SHP77 treated with DMSO at 0.1 percent for 48 hours (cell line): Measurements from ENCODE around the gene RCC2.

Source experiments
- DNase-seq: peaks from one replicate; lab custom pipeline; 2025; lab: John Stamatoyannopoulos, UW

Gene RCC2

GRCh38 chr1:17441993-17442357, 2.5 kb upstream of the RCC2 start:
- DNase-seq = no peak

- DNase-seq = no peak
Measured at GRCh38 chr1:17441265-17441992, 2.0 kb upstream of the RCC2 start.

- no peak for DNase-seq
Measured at GRCh38 chr1:17440827-17441168, 1.3 kb upstream of the RCC2 start.

DNA sequence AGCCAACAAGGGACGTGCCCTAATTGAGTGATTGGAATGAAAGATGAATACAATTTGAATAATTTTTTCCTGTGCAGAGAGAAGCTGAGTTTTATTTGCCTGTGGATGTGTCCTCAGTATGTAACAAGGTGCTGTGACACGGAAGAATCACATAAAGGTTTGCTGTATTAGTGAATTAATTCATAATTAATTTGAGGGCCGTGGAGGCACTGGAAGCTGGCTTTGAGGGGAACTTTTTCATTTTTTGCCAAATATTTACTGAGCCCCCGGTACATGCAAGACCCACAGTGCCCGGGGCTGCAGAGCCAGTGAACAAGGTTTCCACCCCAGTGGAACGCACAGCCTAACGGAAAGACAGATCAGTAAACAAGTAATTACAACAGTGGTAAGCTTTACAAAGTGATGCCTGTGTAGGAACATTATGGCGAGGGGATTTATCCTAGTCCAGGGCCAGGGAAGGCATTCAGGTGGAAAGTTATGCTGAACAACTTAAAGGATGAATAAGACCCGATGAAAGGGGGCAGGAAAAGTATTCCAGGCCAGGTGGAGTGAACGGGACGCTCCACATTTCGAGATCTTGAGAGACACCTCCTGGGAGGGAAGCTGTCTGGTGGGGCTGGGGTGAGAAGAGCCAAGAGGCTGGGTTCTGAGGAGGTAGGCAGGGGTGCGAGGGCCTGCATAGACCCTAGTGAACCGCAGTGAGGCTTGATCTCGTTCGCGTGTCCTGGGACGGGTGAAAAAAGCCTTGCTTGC, 773 bp upstream of the RCC2 start:
- no peak for DNase-seq

DNA sequence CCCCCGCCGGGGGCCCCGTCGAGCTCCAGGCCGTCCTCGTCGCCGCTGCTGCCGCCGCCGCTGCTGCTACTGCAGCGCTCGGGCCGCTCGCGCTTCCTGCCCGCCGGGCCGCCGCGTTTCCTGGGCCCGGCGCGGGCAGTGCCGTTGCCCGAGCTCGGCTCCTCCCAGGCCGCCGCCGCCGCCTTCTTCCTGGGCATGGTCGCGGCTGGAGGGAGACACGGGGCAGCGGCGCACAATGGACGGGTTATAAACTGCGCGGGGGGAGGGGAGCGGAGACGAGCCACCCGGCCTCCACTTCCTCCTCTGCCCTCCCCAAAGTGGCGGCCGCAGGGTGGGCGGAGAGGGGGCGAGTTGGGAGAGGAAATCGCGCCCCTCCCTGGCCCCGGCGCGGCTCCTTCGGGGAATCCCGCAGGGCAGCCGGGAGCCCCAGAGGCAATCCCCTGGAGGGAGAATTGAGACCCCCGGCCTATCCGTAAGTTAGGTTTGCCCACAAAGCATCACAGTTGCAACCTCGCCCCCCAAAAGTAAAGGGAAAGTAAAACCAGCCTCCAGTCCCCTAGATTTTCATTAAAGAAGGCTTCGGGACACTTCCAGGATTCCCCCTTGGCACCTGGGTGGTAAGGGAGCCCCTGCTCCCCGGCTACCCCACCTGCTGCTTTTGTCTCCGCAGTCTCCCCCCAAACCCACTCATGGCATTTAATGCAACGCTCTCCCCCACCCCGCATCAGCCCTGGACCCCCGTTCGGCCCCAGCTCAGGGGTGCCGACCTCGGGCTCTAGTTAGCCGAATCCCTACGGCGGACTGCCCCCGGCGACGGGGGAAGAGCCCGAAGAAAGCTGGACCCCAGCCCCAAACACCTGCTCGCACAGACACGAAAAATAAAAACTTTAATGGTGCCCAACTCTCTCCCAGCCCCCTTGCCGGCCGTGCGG, 893 bp downstream of the RCC2 start:
- DNase-seq = no peak

DNA sequence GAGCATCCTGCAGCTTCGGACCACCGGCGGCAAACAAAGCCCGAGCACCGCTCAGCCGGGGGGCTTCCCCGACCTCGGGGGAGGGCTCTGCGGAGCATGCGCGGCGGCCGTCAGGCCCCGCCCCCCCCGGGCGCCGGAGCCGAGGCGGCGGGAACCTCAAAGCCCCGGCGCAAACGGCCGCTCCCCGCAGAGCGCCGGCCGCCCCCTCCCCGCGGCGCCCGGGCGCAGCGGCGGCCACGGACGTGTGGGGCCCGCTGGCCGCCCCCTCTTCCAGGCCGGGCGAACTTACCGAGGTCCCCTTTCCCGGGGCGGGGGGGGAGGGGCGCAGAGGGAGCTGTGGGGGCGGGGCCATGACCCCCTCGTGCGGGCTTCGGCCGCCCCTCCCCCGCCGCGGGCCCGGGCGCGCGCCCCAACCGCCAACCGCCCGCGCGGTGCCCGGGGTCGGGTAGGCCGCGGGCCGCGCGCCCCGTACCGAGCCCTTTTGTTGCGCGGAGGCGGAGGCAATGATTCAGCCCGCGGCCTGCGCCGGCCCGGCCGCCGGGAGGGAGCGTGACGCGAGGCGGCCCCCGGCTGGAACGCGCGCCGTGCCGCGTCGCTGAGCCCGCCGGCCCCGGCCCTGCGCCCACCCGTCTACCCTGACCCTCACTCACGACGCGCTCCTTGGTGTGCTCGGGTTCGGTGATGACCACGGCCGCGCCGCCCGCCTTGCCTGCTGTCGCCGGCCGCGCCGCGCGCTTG, 1.7 kb downstream of the RCC2 start:
- DNase-seq = no peak

GRCh38 chr1:17437260-17437579, 2.3 kb downstream of the RCC2 start:
- DNase-seq = no peak

GRCh38 chr1:17436380-17437174, 2.9 kb downstream of the RCC2 start:
- no peak for DNase-seq

DNA sequence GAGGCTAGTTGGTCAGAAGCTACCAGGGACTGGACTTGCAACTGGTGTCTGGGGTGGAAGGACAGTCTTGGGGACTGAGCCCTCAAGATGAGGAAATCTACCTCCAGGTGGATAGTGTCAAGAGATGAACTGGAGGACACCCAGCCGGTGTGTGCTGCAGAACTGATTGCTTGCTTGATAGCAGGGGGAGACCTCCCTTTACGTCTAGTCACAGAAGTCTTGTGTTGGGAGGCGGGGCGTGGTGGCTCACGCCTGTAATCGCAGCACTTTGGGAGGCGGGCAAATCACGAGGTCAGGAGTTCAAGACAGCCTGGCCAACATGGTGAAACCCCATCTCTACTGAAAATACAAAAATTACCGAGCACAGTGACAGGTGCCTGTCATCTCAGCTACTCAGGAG, 4.9 kb downstream of the RCC2 start:
- no peak for DNase-seq

- DNase-seq = no peak
Measured at GRCh38 chr1:17434016-17434415, 5.5 kb downstream of the RCC2 start.

DNA sequence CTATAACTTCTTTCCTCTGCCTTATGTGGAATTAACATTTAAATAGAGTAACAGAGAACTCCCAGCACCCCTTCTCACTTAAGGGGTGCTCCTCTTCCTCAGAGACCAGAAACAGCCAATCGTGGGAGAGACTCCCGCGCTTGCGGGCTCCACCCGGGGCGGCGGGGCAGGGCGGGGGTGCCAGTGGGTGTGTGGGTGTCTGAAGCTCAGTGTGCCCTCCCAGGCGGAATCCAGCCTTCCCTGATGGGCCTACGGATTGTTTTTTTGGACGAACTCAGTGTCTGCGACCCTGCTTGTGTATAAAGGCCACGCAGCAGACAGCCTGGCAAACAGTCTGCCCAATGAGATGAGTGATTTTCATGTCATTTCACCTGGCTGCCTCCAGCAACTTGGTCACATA, 6.2 kb downstream of the RCC2 start:
- DNase-seq = no peak

GRCh38 chr1:17432412-17432811, 7.1 kb downstream of the RCC2 start:
- DNase-seq = no peak

- no peak for DNase-seq
Measured at GRCh38 chr1:17429183-17429582, 10.3 kb downstream of the RCC2 start.

GRCh38 chr1:17427696-17428660, 11.5 kb downstream of the RCC2 start:
- DNase-seq = no peak

DNA sequence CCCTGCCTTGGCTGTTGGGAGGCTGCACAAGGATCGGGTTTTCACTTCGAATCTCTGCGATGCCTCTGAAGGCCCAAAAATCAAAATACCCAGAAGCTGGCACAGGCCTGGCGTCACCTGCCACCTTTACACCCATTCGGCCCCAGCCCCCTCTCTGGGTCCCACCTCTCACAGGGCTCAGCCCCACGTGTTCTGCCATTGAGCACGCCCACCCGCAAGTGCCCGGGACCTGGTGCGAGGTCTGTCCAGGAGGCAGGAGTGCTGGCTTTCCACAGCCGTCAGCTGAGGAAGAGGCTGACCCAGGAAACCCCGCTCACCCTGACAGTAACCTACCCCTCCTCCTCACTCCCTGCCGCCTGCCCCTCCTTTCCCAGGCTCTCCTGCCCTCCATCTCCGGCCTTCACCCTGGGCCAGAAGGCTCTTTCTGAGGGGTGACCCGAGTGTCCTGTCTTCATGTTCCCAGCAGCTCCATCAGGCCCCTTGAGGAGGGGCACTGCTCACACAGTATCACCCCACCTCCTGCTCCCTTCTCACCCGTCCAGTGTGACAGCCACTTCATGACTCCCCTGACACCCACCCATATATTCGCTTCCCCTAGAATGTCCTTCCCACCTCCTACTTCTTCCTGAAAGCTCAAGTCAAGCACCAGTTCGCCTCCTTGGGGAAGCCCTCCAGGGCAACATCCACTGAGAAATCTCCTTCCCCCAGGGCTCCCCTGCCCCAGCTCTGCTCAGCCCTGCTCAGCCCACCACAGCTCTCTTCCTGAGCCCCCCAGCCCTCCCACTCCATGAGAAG, 13.5 kb downstream of the RCC2 start:
- no peak for DNase-seq

- DNase-seq = no peak
Measured at GRCh38 chr1:17423781-17424245, 15.7 kb downstream of the RCC2 start.

DNA sequence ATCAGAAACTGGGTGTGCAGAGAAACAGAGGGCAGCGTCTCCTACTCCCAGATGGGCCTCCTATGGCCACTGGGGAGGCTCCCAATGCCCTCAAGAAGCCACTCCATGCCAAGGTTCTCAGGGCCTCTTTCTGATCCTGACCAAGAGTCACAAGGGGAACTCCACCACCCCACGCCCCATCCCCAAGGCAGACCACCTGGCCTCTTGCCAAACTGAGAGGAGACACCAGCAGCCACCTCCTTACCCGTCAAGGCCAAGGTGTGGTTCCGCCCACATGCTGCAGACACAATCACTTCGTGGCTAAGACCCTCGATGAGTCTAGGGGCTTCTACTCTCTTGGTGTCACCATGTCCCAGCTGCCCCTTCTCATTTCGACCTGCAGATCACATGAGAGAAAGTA, 17.0 kb downstream of the RCC2 start:
- DNase-seq = no peak

- DNase-seq = no peak
Measured at GRCh38 chr1:17420391-17420918, 19.0 kb downstream of the RCC2 start.
